CD4-positive, CD25-positive, alpha-beta regulatory T cell (primary cell): ENCODE data around the gene BTN2A1. TPM values are rescaled to one million over a fixed set of nuclear protein-coding genes. Genes with fewer than 3 reads are reported as not detected.
"Not testable (repeated sequence)": the region's sequence is repeated elsewhere in the genome, so short reads cannot be mapped to it uniquely, and the experiment has no call there.

Source experiments
- ATAC-seq, 2 donors: fragments of 150-1000 bp; cut with Tn5 transposase; one replicate each; pipeline ENCODE4 v1.10.0; 2021; ENCODE audit warnings: low read depth in 2 of 2, moderate number of reproducible peaks in 2 of 2, moderate library complexity in 1 of 2
- DNase-seq, 3 donors: peaks; one replicate each; pipeline versions ENCODE4 v3.0.0 to v3.0.0-alpha.2; 2012 to 2022; ENCODE audit warnings: mixed read lengths in 1 of 3
- H3K27ac ChIP-seq: one replicate; pipeline ENCODE4 v1.7.0; 2013; ENCODE audit warnings: mild to moderate bottlenecking, low read length; ENCODE audit not compliant: insufficient read depth, poor library complexity, severe bottlenecking
- H3K27me3 ChIP-seq: one replicate; pipeline ENCODE4 v1.7.0; 2013; ENCODE audit warnings: low read length; ENCODE audit not compliant: control insufficient read depth, insufficient read depth
- H3K36me3 ChIP-seq: one replicate; pipeline ENCODE4 v1.7.0; 2013; ENCODE audit warnings: mild to moderate bottlenecking, low read length, moderate library complexity; ENCODE audit not compliant: control insufficient read depth, insufficient read depth
- H3K4me1 ChIP-seq: 2 replicates; pipeline ENCODE4 v1.7.0; 2013; ENCODE audit warnings: mild to moderate bottlenecking, low read length; ENCODE audit not compliant: insufficient read depth, control insufficient read depth, poor library complexity, severe bottlenecking
- H3K4me3 ChIP-seq: one replicate; pipeline ENCODE4 v1.7.0; 2013; ENCODE audit warnings: low read depth, mild to moderate bottlenecking, low read length, moderate library complexity
- H3K9me3 ChIP-seq, 2 experiments: 1 replicate in 1 of 2; 2 replicates in 1 of 2; pipeline ENCODE4 v1.7.0; 2013; ENCODE audit warnings: low read length in 2 of 2, mild to moderate bottlenecking in 1 of 2, moderate library complexity in 1 of 2; ENCODE audit not compliant: control insufficient read depth in 2 of 2
- H3K27ac Mint-ChIP-seq, 3 donors: one replicate each; pipeline ENCODE4 v1.8.0; 2020 to 2022; ENCODE audit warnings: mild to moderate bottlenecking in 3 of 3, mixed read lengths in 3 of 3, moderate library complexity in 2 of 3
- H3K27me3 Mint-ChIP-seq: one replicate; pipeline ENCODE4 v1.8.0; 2022; ENCODE audit warnings: mild to moderate bottlenecking, mixed read lengths
- H3K36me3 Mint-ChIP-seq: one replicate; pipeline ENCODE4 v1.8.0; 2020; ENCODE audit warnings: mixed read lengths
- H3K4me1 Mint-ChIP-seq, 4 donors: one replicate each; pipeline ENCODE4 v1.8.0; 2020 to 2022; ENCODE audit warnings: mixed read lengths in 4 of 4, mild to moderate bottlenecking in 1 of 4
- H3K4me3 Mint-ChIP-seq, 4 donors: one replicate each; pipeline ENCODE4 v1.8.0; 2020 to 2022; ENCODE audit warnings: mild to moderate bottlenecking in 4 of 4, mixed read lengths in 4 of 4, moderate library complexity in 3 of 4
- H3K9me3 Mint-ChIP-seq, 7 donors: one replicate each; pipeline ENCODE4 v1.8.0; 2020 to 2022; ENCODE audit warnings: mixed read lengths in 7 of 7, mild to moderate bottlenecking in 3 of 7, moderate library complexity in 2 of 7
- polyA plus RNA-seq, 4 donors: library from polyadenylated mRNA; unstranded; fragments of 300-500 nt; fragmentation: Illumina TruSeq; gene quantifications; one replicate each; pipeline ENCODE4 v1.2.3, GENCODE V29; 2021
- total RNA-seq: library from RNA; stranded (reverse); gene quantifications from one replicate; pipeline ENCODE4 v1.2.3, GENCODE V29; 2022

The BTN2A1 gene
- total and polyA plus RNA-seq, 5 donors from 2014 or later, result 9.7 to 35.9 (median 14.4) TPM

- H3K36me3 ChIP-seq, result peaks cover 2% of the 10 kb centered on the region
- peak overlapping the region in 1 of 3 donors; percentile 21 for H3K27ac Mint-ChIP-seq
- no peak overlapping the region for H3K4me3 ChIP-seq
- no peak for ATAC-seq
- no peaks in the 10 kb centered on the region for H3K4me1 ChIP-seq
- H3K9me3 Mint-ChIP-seq, result peaks cover 0 to 2% (median 0%) of the 10 kb centered on the region in 7 donors
- no peak overlapping the region for H3K27ac ChIP-seq
- no peaks in the 10 kb centered on the region for H3K9me3 ChIP-seq
- peaks cover 0 to 14% (median 5%) of the 10 kb centered on the region in 4 donors for H3K4me1 Mint-ChIP-seq
- no peaks in the 10 kb centered on the region for H3K27me3 ChIP-seq
- H3K4me3 Mint-ChIP-seq, result peak overlapping the region in 1 of 4 donors; percentile 58
- peaks cover 4% of the 10 kb centered on the region for H3K36me3 Mint-ChIP-seq
- H3K27me3 Mint-ChIP-seq, result peaks cover 4% of the 10 kb centered on the region
- DNase-seq, result no peak
Measured at GRCh38 chr6:26426691-26427450, 30.9 kb upstream of the BTN2A1 start.

DNA sequence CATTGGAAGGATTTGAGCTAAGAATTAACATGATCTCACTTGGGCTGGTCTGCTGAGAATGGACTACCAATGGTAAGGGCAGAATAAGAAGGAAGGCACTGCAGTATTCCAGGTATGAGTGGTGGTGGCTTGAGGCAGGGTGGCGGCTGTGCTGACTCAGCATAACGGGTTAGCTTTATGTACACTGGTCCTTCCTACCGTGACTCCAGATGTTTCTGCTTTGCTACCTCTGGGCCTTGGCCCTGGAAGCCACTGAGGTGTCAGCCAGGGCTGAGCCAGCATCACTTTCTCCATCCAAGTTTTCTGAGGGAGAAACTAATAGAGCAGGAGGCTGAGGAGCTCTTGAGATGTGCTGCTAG is 30.3 kb upstream of the BTN2A1 start:
- no peak for DNase-seq
- peaks cover 4% of the 10 kb centered on the region for H3K27me3 Mint-ChIP-seq

DNA sequence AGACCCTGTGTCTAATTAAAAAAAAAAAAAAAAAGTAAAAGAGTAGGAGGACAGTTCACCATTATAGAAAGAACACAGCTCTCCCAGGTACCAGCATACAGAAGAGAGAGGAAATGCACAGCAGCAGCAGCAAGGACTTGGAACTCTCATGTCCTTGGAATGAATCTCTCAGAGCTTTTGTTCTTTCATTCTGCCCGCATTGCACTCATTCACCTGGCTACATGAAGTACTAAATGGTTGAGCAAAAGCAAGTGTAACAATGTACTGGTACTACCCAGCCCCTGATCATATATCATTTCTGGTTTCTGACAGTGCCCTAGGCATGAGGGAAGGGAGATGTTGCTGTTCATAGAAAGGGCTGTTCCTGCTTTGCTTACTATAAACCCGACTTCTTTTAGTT is 29.5 kb upstream of the BTN2A1 start:
- Mint-ChIP-seq H3K4me1 (peaks cover 0 to 14% (median 4%) of the 10 kb centered on the region in 4 donors), H3K4me3 (no peak overlapping the region), H3K27ac (no peak overlapping the region), H3K36me3 (peaks cover 4% of the 10 kb centered on the region), H3K9me3 (peaks cover 0 to 2% (median 0%) of the 10 kb centered on the region in 7 donors), H3K27me3 (peaks cover 4% of the 10 kb centered on the region)
- ATAC-seq (no peak), DNase-seq (no peak)
- Histone ChIP-seq H3K27ac (no peak overlapping the region), H3K9me3 (no peaks in the 10 kb centered on the region), H3K4me3 (no peak overlapping the region), H3K27me3 (no peaks in the 10 kb centered on the region), H3K4me1 (no peaks in the 10 kb centered on the region), H3K36me3 (peaks cover 2% of the 10 kb centered on the region)

More for the DNA sequence above, 30.3 kb upstream of the BTN2A1 start:
- Histone ChIP-seq H3K27ac (no peak overlapping the region), H3K27me3 (no peaks in the 10 kb centered on the region), H3K9me3 (no peaks in the 10 kb centered on the region), H3K36me3 (peaks cover 2% of the 10 kb centered on the region), H3K4me3 (no peak overlapping the region), H3K4me1 (no peaks in the 10 kb centered on the region)
- Mint-ChIP-seq H3K27ac (no peak overlapping the region), H3K9me3 (peaks cover 0 to 2% (median 0%) of the 10 kb centered on the region in 7 donors), H3K4me3 (peak overlapping the region in 1 of 4 donors; percentile 58), H3K4me1 (peaks cover 0 to 14% (median 5%) of the 10 kb centered on the region in 4 donors), H3K36me3 (peaks cover 4% of the 10 kb centered on the region)
- no peak for ATAC-seq

- Mint-ChIP-seq H3K4me1 (peaks cover 0 to 2% (median 0%) of the 10 kb centered on the region in 4 donors), H3K4me3 (no peak overlapping the region)
Measured at GRCh38 chr6:26430787-26431186, 27.0 kb upstream of the BTN2A1 start.

GRCh38 chr6:26431258-26432172 is 26.2 kb upstream of the BTN2A1 start:
- H3K9me3 ChIP-seq, result no peaks in the 10 kb centered on the region
- peaks cover 2% of the 10 kb centered on the region for H3K36me3 ChIP-seq
- Mint-ChIP-seq H3K36me3 (peaks cover 11% of the 10 kb centered on the region), H3K4me3 (no peak overlapping the region), H3K4me1 (peaks cover 0 to 2% (median 0%) of the 10 kb centered on the region in 4 donors), H3K27ac (no peak overlapping the region), H3K9me3 (peaks cover 0 to 10% (median 4%) of the 10 kb centered on the region in 7 donors), H3K27me3 (no peaks in the 10 kb centered on the region)
- no peaks in the 10 kb centered on the region for H3K27me3 ChIP-seq
- DNase-seq (no peak), ATAC-seq (no peak)
- no peaks in the 10 kb centered on the region for H3K4me1 ChIP-seq
- H3K4me3 ChIP-seq, result no peak overlapping the region
- no peak overlapping the region for H3K27ac ChIP-seq

More at GRCh38 chr6:26430787-26431186, 27.0 kb upstream of the BTN2A1 start:
- H3K4me1 ChIP-seq, result no peaks in the 10 kb centered on the region
- no peaks in the 10 kb centered on the region for H3K27me3 ChIP-seq
- no peak overlapping the region for H3K4me3 ChIP-seq
- ATAC-seq (no peak), DNase-seq (no peak)
- H3K9me3 Mint-ChIP-seq, result peaks cover 0 to 10% (median 6%) of the 10 kb centered on the region in 7 donors
- peaks cover 3% of the 10 kb centered on the region for H3K27me3 Mint-ChIP-seq
- H3K27ac ChIP-seq, result no peak overlapping the region
- no peak overlapping the region for H3K27ac Mint-ChIP-seq
- H3K36me3 ChIP-seq, result peaks cover 2% of the 10 kb centered on the region
- peaks cover 11% of the 10 kb centered on the region for H3K36me3 Mint-ChIP-seq
- H3K9me3 ChIP-seq, result no peaks in the 10 kb centered on the region

- Histone ChIP-seq H3K4me3 (no peak overlapping the region), H3K27ac (no peak overlapping the region), H3K27me3 (no peaks in the 10 kb centered on the region), H3K9me3 (no peaks in the 10 kb centered on the region), H3K36me3 (no peaks in the 10 kb centered on the region), H3K4me1 (no peaks in the 10 kb centered on the region)
- H3K27ac Mint-ChIP-seq, result no peak overlapping the region
- H3K36me3 Mint-ChIP-seq, result peaks cover 11% of the 10 kb centered on the region
- no peak overlapping the region for H3K4me3 Mint-ChIP-seq
- DNase-seq (no peak), ATAC-seq (no peak)
- H3K4me1 Mint-ChIP-seq, result peaks cover 0 to 2% (median 0%) of the 10 kb centered on the region in 4 donors
- H3K27me3 Mint-ChIP-seq, result no peaks in the 10 kb centered on the region
- peaks cover 0 to 10% (median 4%) of the 10 kb centered on the region in 7 donors for H3K9me3 Mint-ChIP-seq
Measured at GRCh38 chr6:26432627-26433201, 25.0 kb upstream of the BTN2A1 start.

DNA sequence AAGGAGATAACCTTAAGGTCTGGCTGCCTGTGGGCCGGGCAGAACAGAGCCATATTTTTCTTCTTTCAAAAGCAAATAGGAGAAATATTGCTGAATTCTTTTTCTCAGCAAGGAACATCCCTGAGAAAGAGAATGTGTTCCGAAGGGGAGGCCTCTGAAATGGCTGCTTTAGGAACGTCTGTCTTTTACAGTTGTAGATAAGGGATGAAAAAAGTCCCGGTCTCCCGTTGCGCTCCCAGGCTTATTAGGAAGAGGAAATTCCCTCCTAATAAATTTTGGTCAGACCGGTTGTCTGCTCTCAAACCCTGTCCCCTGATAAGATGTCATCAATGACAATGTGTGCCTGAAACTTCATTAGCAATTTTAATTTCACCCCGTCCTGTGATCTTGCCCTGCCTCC is 24.1 kb upstream of the BTN2A1 start:
- not testable (repeated sequence) for H3K27me3 ChIP-seq, DNase-seq, H3K27ac ChIP-seq, H3K27ac Mint-ChIP-seq, H3K9me3 ChIP-seq, H3K9me3 Mint-ChIP-seq, H3K36me3 ChIP-seq, H3K4me1 Mint-ChIP-seq, H3K4me3 Mint-ChIP-seq, ATAC-seq, H3K4me1 ChIP-seq, H3K4me3 ChIP-seq, H3K27me3 Mint-ChIP-seq
- peaks cover 11% of the 10 kb centered on the region for H3K36me3 Mint-ChIP-seq
